K562 (cell line): Measurements from ENCODE around the gene SLC17A9. TPM values are rescaled to one million over a fixed set of nuclear protein-coding genes. Genes with fewer than 3 reads are reported as not detected.

Source experiments
- CCNT2 ChIP-seq: IDR thresholded peaks from 2 replicates; pipeline ENCODE4 v1.6.1; 2011; ENCODE audit warnings: borderline replicate concordance, low read depth, mild to moderate bottlenecking, moderate library complexity, mixed read lengths, low read length; ENCODE audit not compliant: insufficient read length; ENCODE audit errors: extremely low read depth
- CEBPB ChIP-seq: fragments of 450-650 bp; IDR thresholded peaks from 2 replicates; pipeline ENCODE4 v1.6.1; 2016; ENCODE audit warnings: missing genetic modification characterization, missing compliant biosample characterization
- DPF2 ChIP-seq: fragments of 450-650 bp; IDR thresholded peaks from 2 replicates; pipeline ENCODE4 v1.6.1; 2016
- ELF2 ChIP-seq: fragments of 250-450 bp; sonication (Bioruptor Pico); IDR thresholded peaks from 2 replicates; pipeline ENCODE4 v1.5.0; 2021; ENCODE audit warnings: mild to moderate bottlenecking
- HOXB6 ChIP-seq: fragments of 250-450 bp; sonication (Bioruptor Pico); IDR thresholded peaks from 2 replicates; pipeline ENCODE4 v1.5.1; 2022; ENCODE audit warnings: mild to moderate bottlenecking, borderline replicate concordance
- KLF6 ChIP-seq: fragments of 250-450 bp; sonication (Bioruptor Pico); IDR thresholded peaks from 2 replicates; pipeline ENCODE4 v1.4.0; 2020; ENCODE audit warnings: mild to moderate bottlenecking, moderate library complexity, borderline replicate concordance
- MEIS2 ChIP-seq: fragments of 450-650 bp; IDR thresholded peaks from 2 replicates; pipeline ENCODE4 v1.6.1; 2014; ENCODE audit warnings: mild to moderate bottlenecking; ENCODE audit not compliant: partially characterized antibody
- NFRKB ChIP-seq: fragments of 450-650 bp; IDR thresholded peaks from 2 replicates; pipeline ENCODE4 v1.6.1; 2016; ENCODE audit warnings: low read depth
- NR2C2 ChIP-seq, 2 experiments: fragments of 200-800 bp in 1 of 2; sonication (Bioruptor generic) in 1 of 2; sonication (generic) in 1 of 2; formaldehyde crosslinking in 1 of 2; IDR thresholded peaks; 2 replicates each; pipeline versions ENCODE4 v1.6.1 to v1.8.0; 2016 to 2022; ENCODE audit warnings: mild to moderate bottlenecking in 1 of 2, missing compliant biosample characterization in 1 of 2, missing genetic modification characterization in 1 of 2, missing genetic modification reagents in 1 of 2
- RBM25 ChIP-seq: fragments of 200-400 bp; formaldehyde crosslinking; IDR thresholded peaks from 2 replicates; pipeline ENCODE4 v1.6.1; 2018; ENCODE audit warnings: low read length, low read depth, moderate library complexity; ENCODE audit not compliant: severe bottlenecking
- SLC30A9 ChIP-seq: fragments of 250-450 bp; sonication (Bioruptor Pico); IDR thresholded peaks from 2 replicates; pipeline ENCODE4 v1.8.0; 2022; ENCODE audit warnings: mild to moderate bottlenecking, moderate library complexity
- SMARCE1 ChIP-seq: fragments of 450-650 bp; IDR thresholded peaks from 2 replicates; pipeline ENCODE4 v1.7.1; 2016; ENCODE audit warnings: mild to moderate bottlenecking
- STAT5B ChIP-seq: fragments of 250-450 bp; sonication (Bioruptor Pico); IDR thresholded peaks from 2 replicates; pipeline ENCODE4 v1.8.0; 2021; ENCODE audit warnings: mild to moderate bottlenecking, inconsistent platforms
- ZNF3 ChIP-seq: fragments of 250-450 bp; sonication (Bioruptor Pico); IDR thresholded peaks from 2 replicates; pipeline ENCODE4 v1.5.0; 2021; ENCODE audit warnings: mild to moderate bottlenecking, moderate library complexity
- ZNF444 ChIP-seq: fragments of 250-450 bp; sonication (Bioruptor Pico); IDR thresholded peaks from 2 replicates; pipeline ENCODE4 v1.4.0; 2020; ENCODE audit warnings: mild to moderate bottlenecking, moderate library complexity
- ZNF57 ChIP-seq: fragments of 450-650 bp; formaldehyde crosslinking; IDR thresholded peaks from 2 replicates; pipeline ENCODE4 v1.4.0; 2020; ENCODE audit warnings: mild to moderate bottlenecking, moderate library complexity
- polyA plus RNA-seq, 8 experiments: library from polyadenylated mRNA; depleted of rRNA in 4 of 8; stranded (reverse) in 5 of 8; unstranded in 3 of 8; fragments of >200 nt; fragmentation: Nextera tagmentation in 2 of 8; fragmentation: Illumina TruSeq in 1 of 8; extraction: Ambion mirVana in 2 of 8; extraction: Trizol in 1 of 8; gene quantifications; 2 replicates each; pipeline versions ENCODE4 v1.2.1 to v1.2.3, GENCODE V29; 2011 to 2014; ENCODE audit warnings: inconsistent platforms in 1 of 8, missing spikeins in 1 of 8
- total RNA-seq, 7 experiments: library from RNA; depleted of rRNA in 6 of 7; stranded (reverse); fragments of >200 nt in 6 of 7; fragmentation: Illumina TruSeq in 2 of 7; extraction: Trizol in 2 of 7; gene quantifications; 2 replicates each; pipeline versions ENCODE4 v1.2.1 to v1.2.3, GENCODE V29; 2011 to 2021; ENCODE audit warnings: low replicate concordance in 1 of 7
- TF ChIP-seq, protein P1 (sequence below): fragments of 450-650 bp; formaldehyde crosslinking; IDR thresholded peaks from 2 replicates; pipeline ENCODE4 v1.4.0; 2020; ENCODE audit warnings: mild to moderate bottlenecking, moderate library complexity
- TF ChIP-seq, protein P2 (sequence below): sonication (generic); formaldehyde crosslinking; IDR thresholded peaks from 2 replicates; pipeline ENCODE4 v1.4.0; 2020; ENCODE audit warnings: mild to moderate bottlenecking, missing genetic modification reagents
- TF ChIP-seq, protein P3 (sequence below): fragments of 250-450 bp; sonication (Bioruptor Pico); IDR thresholded peaks from 2 replicates; pipeline ENCODE4 v1.4.0; 2020

Gene SLC17A9
- total and polyA plus RNA-seq, 9 of the 15 experiments (the other 6 are each of a cell fraction or from before 2014, with no cell fraction given): 0.04 to 0.31 TPM; not detected in 7

DNA sequence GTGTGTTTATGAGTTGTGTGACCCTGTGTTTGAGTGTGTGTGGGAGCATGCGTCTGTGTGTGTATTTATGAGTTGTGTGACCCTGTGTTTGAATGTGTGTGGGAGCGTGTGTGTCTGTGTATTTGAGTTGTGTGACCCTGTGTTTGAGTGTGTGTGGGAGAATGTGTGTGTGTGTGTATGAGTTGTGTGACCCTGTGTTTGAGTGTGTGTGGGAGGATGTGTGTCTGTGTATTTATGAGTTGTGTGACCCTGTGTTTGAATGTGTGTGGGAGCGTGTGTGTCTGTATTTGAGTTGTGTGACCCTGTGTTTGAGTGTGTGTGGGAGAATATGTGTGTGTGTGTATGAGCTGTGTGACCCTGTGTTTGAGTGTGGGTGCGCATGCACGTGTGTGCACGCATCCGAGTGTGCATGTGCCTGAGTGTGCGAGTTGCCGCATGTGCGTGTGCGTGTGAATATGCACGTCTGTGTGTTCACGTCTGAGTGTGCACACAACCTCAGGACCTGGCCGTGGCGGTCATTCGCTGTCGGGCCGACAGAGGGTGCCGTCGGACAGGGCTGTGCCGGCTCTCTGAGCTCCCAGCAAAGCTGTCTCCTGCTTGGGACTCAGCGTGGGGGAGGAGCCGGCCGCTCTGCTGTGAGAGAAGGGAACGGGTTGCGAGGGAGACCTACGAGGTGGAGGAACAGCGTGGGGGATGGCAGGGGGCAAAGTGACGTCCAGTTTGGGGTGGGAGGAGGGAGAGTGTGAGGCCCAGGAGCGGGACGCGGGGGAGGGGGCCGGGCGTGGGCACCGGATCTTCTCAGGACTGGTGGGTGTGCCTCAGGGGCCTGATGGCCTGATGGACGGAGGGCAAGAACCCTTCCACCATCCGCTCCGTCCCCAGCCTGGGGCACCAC, 19.7 kb downstream of the SLC17A9 start (continued):
- no peak for TF ChIP-seq KLF6
- no peak for TF ChIP-seq STAT5B
- TF ChIP-seq, protein P1, sequence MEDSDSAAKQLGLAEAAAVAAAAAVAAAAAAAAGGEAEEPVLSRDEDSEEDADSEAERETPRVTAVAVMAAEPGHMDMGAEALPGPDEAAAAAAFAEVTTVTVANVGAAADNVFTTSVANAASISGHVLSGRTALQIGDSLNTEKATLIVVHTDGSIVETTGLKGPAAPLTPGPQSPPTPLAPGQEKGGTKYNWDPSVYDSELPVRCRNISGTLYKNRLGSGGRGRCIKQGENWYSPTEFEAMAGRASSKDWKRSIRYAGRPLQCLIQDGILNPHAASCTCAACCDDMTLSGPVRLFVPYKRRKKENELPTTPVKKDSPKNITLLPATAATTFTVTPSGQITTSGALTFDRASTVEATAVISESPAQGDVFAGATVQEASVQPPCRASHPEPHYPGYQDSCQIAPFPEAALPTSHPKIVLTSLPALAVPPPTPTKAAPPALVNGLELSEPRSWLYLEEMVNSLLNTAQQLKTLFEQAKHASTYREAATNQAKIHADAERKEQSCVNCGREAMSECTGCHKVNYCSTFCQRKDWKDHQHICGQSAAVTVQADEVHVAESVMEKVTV: peak; percentile 48; the same call in 1 of the 2 replicates
- TF ChIP-seq ZNF3 (CRISPR knock-in tag): no peak
- TF ChIP-seq MEIS2: peak; percentile 14
- TF ChIP-seq DPF2: no peak
- TF ChIP-seq NR2C2 (CRISPR knock-in tag; IDR thresholded peaks at IDR 0.05): no peak
- no peak for TF ChIP-seq NR2C2 (tag; IDR thresholded peaks at IDR 0.05)
- TF ChIP-seq CCNT2: no peak
- no peak for TF ChIP-seq HOXB6 (CRISPR knock-in tag)
- TF ChIP-seq, protein P2, sequence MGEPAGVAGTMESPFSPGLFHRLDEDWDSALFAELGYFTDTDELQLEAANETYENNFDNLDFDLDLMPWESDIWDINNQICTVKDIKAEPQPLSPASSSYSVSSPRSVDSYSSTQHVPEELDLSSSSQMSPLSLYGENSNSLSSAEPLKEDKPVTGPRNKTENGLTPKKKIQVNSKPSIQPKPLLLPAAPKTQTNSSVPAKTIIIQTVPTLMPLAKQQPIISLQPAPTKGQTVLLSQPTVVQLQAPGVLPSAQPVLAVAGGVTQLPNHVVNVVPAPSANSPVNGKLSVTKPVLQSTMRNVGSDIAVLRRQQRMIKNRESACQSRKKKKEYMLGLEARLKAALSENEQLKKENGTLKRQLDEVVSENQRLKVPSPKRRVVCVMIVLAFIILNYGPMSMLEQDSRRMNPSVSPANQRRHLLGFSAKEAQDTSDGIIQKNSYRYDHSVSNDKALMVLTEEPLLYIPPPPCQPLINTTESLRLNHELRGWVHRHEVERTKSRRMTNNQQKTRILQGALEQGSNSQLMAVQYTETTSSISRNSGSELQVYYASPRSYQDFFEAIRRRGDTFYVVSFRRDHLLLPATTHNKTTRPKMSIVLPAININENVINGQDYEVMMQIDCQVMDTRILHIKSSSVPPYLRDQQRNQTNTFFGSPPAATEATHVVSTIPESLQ (CRISPR knock-in tag): no peak
- TF ChIP-seq NFRKB: no peak
- TF ChIP-seq, protein P3, sequence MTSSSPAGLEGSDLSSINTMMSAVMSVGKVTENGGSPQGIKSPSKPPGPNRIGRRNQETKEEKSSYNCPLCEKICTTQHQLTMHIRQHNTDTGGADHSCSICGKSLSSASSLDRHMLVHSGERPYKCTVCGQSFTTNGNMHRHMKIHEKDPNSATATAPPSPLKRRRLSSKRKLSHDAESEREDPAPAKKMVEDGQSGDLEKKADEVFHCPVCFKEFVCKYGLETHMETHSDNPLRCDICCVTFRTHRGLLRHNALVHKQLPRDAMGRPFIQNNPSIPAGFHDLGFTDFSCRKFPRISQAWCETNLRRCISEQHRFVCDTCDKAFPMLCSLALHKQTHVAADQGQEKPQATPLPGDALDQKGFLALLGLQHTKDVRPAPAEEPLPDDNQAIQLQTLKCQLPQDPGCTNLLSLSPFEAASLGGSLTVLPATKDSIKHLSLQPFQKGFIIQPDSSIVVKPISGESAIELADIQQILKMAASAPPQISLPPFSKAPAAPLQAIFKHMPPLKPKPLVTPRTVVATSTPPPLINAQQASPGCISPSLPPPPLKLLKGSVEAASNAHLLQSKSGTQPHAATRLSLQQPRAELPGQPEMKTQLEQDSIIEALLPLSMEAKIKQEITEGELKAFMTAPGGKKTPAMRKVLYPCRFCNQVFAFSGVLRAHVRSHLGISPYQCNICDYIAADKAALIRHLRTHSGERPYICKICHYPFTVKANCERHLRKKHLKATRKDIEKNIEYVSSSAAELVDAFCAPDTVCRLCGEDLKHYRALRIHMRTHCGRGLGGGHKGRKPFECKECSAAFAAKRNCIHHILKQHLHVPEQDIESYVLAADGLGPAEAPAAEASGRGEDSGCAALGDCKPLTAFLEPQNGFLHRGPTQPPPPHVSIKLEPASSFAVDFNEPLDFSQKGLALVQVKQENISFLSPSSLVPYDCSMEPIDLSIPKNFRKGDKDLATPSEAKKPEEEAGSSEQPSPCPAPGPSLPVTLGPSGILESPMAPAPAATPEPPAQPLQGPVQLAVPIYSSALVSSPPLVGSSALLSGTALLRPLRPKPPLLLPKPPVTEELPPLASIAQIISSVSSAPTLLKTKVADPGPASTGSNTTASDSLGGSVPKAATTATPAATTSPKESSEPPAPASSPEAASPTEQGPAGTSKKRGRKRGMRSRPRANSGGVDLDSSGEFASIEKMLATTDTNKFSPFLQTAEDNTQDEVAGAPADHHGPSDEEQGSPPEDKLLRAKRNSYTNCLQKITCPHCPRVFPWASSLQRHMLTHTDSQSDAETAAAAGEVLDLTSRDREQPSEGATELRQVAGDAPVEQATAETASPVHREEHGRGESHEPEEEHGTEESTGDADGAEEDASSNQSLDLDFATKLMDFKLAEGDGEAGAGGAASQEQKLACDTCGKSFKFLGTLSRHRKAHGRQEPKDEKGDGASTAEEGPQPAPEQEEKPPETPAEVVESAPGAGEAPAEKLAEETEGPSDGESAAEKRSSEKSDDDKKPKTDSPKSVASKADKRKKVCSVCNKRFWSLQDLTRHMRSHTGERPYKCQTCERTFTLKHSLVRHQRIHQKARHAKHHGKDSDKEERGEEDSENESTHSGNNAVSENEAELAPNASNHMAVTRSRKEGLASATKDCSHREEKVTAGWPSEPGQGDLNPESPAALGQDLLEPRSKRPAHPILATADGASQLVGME (CRISPR knock-in tag): no peak
- TF ChIP-seq ELF2: no peak
- no peak for TF ChIP-seq RBM25
- no peak for TF ChIP-seq ZNF57
- TF ChIP-seq CEBPB: no peak
- TF ChIP-seq SLC30A9 (CRISPR knock-in tag): no peak
- TF ChIP-seq ZNF444 (CRISPR knock-in tag): no peak
- TF ChIP-seq SMARCE1: no peak
